Nephron progenitor cell (in vitro differentiated cells): Measurements from ENCODE around the gene RNF141.

Experiments
- DNase-seq: peaks from one replicate; pipeline ENCODE4 v3.0.0; 2021
- H3K27ac Mint-ChIP-seq: 2 replicates; pipeline ENCODE4 v1.8.0; 2021; ENCODE audit warnings: mild to moderate bottlenecking, moderate library complexity, mixed read lengths
- H3K27me3 Mint-ChIP-seq: 2 replicates; pipeline ENCODE4 v1.8.0; 2021; ENCODE audit warnings: mild to moderate bottlenecking, low read depth, mixed read lengths; ENCODE audit not compliant: poor library complexity
- H3K36me3 Mint-ChIP-seq: 2 replicates; pipeline ENCODE4 v1.8.0; 2021; ENCODE audit warnings: low read depth, mixed read lengths
- H3K4me1 Mint-ChIP-seq: 2 replicates; pipeline ENCODE4 v1.8.0; 2021; ENCODE audit warnings: mixed read lengths
- H3K4me3 Mint-ChIP-seq: 2 replicates; pipeline ENCODE4 v1.8.0; 2021; ENCODE audit warnings: mild to moderate bottlenecking, moderate library complexity, mixed read lengths
- H3K9me3 Mint-ChIP-seq: 2 replicates; pipeline ENCODE4 v1.8.0; 2021; ENCODE audit warnings: mild to moderate bottlenecking, moderate library complexity, mixed read lengths
- TF ChIP-seq, protein P1 (sequence below): fragments of 200-600 bp; sonication (generic); IDR thresholded peaks from 2 replicates; pipeline ENCODE4 v1.5.0; 2021; ENCODE audit warnings: antibody characterized with exemption

RNF141 gene

DNA sequence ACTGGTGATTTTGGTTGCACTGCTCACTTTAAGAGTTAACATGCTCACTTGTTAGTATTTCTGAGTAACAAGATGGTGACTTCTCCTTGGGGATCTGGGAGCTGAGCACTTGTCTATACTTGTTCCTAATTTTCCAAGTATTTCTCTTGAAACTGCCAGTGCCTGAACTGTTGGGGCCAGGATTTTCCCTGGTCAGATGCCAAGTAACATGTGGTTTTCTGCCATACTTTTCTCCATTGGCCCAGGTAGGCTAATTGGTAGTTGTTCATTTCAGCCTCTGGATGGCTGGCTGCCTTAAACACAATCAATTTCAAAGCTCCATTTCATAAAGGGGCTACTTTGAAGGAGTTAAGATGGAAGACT lies 35.0 kb downstream of the RNF141 start:
- no peak overlapping the region for H3K4me3 Mint-ChIP-seq
- no peaks in the 10 kb centered on the region for H3K27me3 Mint-ChIP-seq
- DNase-seq = no peak
- H3K27ac Mint-ChIP-seq = no peak overlapping the region
- H3K4me1 Mint-ChIP-seq = peaks cover 15% of the 10 kb centered on the region
- H3K9me3 Mint-ChIP-seq = no peaks in the 10 kb centered on the region
- TF ChIP-seq, protein P1, sequence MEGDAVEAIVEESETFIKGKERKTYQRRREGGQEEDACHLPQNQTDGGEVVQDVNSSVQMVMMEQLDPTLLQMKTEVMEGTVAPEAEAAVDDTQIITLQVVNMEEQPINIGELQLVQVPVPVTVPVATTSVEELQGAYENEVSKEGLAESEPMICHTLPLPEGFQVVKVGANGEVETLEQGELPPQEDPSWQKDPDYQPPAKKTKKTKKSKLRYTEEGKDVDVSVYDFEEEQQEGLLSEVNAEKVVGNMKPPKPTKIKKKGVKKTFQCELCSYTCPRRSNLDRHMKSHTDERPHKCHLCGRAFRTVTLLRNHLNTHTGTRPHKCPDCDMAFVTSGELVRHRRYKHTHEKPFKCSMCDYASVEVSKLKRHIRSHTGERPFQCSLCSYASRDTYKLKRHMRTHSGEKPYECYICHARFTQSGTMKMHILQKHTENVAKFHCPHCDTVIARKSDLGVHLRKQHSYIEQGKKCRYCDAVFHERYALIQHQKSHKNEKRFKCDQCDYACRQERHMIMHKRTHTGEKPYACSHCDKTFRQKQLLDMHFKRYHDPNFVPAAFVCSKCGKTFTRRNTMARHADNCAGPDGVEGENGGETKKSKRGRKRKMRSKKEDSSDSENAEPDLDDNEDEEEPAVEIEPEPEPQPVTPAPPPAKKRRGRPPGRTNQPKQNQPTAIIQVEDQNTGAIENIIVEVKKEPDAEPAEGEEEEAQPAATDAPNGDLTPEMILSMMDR = no peak
- peaks cover 19% of the 10 kb centered on the region for H3K36me3 Mint-ChIP-seq

DNA sequence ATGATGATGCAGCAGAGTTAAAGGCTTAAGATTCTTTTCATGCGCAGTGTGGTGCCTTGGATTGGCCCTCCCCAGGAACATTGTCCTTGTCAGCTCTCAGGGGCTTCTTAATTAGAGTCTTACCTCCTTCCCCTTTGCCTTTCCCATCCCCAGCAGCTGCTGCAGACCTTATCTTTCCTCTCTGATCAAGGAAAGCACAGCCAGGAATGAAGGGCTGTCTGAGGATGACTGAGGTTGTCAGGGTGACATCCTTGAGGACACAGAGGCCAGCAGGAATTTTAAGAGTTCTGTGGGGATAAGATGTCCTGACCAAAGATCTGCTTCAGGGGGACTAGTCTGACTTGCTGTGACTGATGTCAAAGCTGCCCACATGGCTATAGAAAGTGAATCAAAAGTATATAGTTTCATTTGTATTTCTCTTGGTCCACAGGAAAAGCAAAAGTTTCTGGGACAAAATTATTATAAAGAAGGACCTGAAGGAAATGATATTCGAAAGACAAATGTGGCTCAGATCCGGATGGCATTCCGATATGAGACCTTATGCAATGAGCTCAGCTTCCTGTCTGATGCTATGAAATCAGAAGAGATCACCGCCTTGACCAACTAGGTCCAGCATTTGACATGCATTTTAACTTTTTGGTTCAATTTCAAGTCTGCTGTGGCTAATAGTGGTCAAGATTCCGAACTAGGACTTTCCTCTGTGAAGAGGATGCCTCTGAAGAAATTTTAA lies 35.5 kb downstream of the RNF141 start:
- peaks cover 19% of the 10 kb centered on the region for H3K36me3 Mint-ChIP-seq
- H3K27me3 Mint-ChIP-seq = no peaks in the 10 kb centered on the region
- no peak overlapping the region for H3K4me3 Mint-ChIP-seq
- H3K4me1 Mint-ChIP-seq = peaks cover 15% of the 10 kb centered on the region
- no peak overlapping the region for H3K27ac Mint-ChIP-seq
- DNase-seq = no peak
- TF ChIP-seq, protein P1 = no peak
- no peaks in the 10 kb centered on the region for H3K9me3 Mint-ChIP-seq

DNA sequence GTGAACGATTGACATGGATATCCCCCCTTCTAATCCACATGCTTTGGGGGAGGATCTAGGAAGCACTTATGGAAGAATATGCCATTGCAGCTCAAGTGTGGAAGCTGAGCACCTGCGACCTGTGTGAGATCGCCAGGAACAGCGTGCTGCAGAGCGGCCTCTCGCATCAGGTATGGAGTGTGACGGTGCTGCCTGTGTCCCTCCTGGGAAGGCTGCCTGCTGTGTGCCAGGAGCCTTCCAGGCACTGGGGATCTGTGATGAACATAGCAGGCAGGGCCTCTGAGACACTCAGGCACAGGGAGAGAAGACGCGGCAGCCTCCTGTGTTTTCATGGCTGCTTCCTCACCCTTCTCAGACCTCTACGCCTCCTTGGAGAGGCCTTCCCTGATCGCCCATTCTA lies 36.5 kb downstream of the RNF141 start:
- no peak for DNase-seq
- TF ChIP-seq, protein P1 = no peak
- Mint-ChIP-seq H3K4me3 (no peak overlapping the region), H3K27me3 (no peaks in the 10 kb centered on the region), H3K36me3 (peaks cover 19% of the 10 kb centered on the region), H3K9me3 (no peaks in the 10 kb centered on the region), H3K4me1 (peaks cover 15% of the 10 kb centered on the region), H3K27ac (peak overlapping the region; percentile 78)

DNA sequence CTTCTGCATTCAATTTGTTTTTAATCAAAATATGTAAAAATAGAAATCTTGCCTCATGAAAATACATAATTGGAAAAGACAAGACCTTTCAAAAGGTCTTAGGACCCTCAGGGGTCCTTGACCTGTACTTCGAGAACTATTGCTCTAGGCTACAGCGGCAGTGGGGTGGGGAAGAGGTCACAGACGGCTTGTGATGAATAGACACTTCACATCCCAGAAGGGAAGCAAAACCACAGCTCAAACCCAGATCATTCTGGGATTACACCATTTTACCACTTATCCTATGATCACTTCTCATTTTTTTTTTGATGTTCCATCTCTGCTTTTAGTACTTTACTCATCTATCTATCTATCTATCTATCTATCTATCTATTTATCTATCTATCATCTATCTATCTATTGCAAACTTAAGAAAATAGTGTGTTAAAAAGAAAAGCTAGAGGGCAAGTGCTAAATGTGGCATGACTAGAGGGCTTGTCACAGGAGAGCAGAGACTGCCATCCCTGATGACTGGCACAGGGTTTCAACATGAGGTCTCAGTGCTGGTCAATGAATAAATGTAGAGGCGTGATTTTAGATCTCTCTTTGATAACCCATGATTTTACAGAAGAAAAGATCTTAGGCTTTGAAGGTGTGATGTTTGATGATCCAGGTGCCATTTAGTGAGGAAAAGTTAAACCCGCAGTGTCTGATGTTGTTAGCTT lies 37.1 kb downstream of the RNF141 start:
- Mint-ChIP-seq H3K27me3 (no peaks in the 10 kb centered on the region), H3K27ac (no peak overlapping the region), H3K4me3 (no peak overlapping the region), H3K4me1 (peaks cover 15% of the 10 kb centered on the region), H3K9me3 (no peaks in the 10 kb centered on the region), H3K36me3 (peaks cover 19% of the 10 kb centered on the region)
- TF ChIP-seq, protein P1 = no peak
- no peak for DNase-seq

DNA sequence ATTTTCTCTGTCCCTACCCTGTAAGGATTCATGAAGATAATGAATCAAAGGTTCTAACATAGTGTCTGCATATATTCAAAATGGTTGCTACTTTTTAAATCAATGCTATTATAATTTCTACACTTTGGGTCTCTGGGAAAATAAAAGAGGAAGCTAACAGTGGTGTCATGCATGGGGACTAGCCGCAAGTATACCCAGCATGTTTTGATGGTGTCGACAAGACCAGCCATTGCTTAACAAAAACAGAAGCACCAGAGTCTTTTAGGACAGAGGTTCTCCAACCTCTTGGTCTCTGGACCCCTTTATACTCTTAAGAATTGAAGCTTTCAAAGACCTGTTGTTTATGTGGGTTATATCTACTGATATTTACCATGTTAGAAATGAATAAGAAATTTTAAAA lies 37.8 kb downstream of the RNF141 start:
- Mint-ChIP-seq H3K4me1 (peaks cover 17% of the 10 kb centered on the region), H3K36me3 (peaks cover 19% of the 10 kb centered on the region), H3K9me3 (no peaks in the 10 kb centered on the region), H3K27me3 (no peaks in the 10 kb centered on the region), H3K27ac (no peak overlapping the region), H3K4me3 (no peak overlapping the region)
- no peak for DNase-seq
- TF ChIP-seq, protein P1 = no peak

DNA sequence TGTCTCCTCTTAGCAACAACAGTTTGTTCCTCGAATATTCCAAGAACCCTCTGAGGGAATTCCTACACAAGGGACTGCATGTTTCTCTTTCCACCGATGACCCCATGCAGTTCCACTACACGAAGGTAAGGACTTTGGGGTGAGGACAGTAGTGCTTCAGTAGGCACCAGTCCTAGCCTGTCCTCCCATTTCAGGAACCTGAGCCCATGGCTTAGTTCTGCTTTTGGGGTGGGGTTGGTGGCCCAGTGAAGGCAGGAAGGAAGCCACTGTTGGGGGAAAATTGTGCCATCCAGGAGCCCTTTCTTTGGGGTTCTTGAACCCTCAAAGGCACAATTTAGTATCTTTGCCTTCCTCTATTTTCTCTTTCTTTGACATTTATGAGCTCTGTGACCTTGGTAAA lies 38.2 kb downstream of the RNF141 start:
- H3K27ac Mint-ChIP-seq = no peak overlapping the region
- peaks cover 21% of the 10 kb centered on the region for H3K4me1 Mint-ChIP-seq
- no peaks in the 10 kb centered on the region for H3K27me3 Mint-ChIP-seq
- no peak for DNase-seq
- TF ChIP-seq, protein P1 = no peak
- peaks cover 19% of the 10 kb centered on the region for H3K36me3 Mint-ChIP-seq
- no peaks in the 10 kb centered on the region for H3K9me3 Mint-ChIP-seq
- no peak overlapping the region for H3K4me3 Mint-ChIP-seq
